Measurements from ENCODE around the gene MYD88.
"Not testable (repeated sequence)": the region's sequence is repeated elsewhere in the genome, so short reads cannot be mapped to it uniquely, and the experiment has no call there.

Gene MYD88

DNA sequence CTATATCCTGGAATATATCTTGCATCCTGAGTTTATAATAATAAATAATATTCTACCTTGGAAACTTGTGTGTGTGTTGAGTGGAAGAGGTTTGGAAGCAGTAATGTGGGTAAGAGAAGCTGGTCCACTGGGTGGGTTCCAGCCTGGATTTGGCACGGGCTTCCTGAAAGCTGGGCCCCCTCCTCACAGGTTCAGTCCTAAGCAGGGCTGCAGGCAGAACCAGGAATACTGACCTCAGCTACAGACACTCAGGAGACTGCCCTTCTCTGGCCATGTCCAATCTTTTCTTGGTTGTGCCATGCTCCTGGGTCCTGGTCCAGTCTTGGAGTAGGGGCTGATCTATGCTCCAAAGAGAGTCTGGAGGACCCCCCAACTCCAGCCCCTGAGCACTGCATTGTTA is 4.5 kb downstream of the MYD88 start:
- DNase-seq (ENCODE audit: low read depth), result no peak

DNA sequence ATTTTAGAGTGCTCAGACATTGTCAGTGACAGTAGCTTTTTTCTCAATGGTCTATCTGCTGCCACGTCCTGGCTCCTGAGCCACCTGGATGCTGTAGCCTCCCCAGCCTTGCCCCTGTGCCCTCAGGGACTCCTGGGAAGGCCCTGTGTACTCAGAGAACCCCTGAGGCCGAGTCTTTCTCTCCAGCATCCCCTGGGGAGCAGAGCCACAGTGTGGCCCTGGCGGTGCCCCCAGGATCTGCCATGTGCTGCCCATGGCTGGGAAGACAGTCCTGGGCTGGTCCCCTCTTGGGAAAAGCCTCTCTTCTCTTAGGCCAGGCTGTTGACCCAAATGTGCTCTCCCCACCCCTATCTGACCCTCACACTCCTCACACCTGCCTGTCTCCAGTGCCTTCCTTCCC is 5.0 kb downstream of the MYD88 start:
- DNase-seq (ENCODE audit: low read depth), result no peak

DNA sequence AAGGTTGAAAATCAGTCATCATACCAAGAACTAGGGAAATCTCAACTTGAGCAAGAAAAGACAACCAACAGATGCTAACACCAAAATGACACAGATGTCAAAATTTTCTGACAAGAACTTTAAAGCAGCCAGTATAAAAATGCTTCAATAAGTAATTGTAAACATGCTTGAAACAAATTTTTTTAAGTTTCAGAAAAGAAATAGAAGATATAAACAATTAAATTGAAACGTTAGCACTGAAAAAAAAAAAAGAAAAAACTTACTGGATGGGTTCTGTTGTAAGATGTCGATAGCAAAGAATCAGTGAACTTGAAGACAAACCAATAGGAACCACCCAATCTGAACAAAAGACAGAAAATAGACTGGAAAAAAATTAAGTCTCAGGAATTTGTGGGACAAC is 8.0 kb downstream of the MYD88 start:
- DNase-seq (ENCODE audit: low read depth), result no peak

DNA sequence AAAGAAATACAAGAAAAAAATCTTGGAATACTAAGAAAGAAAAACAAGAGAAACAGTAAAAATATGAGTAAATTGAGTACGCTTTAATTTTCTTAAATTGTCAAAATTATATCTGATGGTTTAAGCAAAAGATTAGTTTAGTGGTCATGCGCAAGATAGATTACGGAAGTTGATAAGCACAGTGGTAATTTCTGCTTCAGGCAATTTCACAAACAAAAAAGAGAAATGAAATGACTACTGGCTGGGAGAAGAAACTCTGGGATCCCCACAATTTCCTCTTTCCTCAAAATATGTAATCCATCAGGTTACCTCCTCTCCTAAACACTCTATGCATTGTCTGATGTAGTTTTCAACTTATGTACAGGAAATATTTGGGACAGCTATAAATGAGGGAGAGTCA is 9.0 kb downstream of the MYD88 start:
- no peak for DNase-seq (ENCODE audit: low read depth)

DNA sequence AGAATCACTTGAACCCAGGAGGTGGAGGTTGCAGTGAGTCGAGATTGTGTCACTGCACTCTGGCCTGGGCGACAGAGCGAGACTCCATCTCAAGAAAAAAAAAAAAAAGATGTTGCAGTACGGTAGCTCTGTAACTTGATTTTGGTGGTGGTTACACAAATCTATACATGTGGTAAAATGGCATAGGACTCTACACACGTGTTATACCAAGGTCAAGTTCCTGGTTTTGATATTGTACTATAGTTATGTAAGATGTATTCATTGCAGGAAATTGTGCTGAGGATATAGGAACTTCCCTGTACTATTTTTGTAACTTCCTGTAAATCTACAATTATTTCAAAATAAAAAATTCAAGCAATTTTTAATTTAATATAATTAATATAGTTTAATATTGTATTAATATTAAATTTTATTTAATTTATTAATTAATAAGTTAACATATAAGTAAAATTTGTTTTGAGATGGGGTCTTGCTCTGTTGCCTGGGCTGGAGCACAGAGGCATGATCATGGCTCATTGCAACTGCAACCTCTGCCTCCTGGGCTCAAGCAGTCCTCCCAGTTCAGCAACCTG is 9.9 kb downstream of the MYD88 start:
- DNase-seq (ENCODE audit: low read depth), result no peak

DNA sequence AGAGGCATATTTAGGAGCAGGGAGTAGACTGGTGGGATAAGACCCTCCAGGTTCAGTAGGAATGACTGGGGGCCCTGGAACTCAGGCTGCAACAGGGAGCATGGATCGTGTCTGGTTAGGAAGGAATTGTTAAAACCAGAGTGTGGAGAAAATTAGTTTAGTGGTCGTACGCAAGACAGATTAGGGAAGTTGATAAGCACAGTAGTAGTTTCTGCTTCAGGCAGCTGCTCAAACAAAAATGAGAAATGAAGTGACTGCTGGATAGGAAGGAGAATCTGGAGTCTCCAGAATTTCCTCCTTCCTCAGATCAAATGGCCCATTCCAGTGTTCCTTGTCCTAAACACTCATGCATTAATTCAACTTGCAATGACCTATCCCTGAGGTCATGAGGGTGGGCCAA is 11.2 kb downstream of the MYD88 start:
- no peak for DNase-seq (ENCODE audit: low read depth)

DNA sequence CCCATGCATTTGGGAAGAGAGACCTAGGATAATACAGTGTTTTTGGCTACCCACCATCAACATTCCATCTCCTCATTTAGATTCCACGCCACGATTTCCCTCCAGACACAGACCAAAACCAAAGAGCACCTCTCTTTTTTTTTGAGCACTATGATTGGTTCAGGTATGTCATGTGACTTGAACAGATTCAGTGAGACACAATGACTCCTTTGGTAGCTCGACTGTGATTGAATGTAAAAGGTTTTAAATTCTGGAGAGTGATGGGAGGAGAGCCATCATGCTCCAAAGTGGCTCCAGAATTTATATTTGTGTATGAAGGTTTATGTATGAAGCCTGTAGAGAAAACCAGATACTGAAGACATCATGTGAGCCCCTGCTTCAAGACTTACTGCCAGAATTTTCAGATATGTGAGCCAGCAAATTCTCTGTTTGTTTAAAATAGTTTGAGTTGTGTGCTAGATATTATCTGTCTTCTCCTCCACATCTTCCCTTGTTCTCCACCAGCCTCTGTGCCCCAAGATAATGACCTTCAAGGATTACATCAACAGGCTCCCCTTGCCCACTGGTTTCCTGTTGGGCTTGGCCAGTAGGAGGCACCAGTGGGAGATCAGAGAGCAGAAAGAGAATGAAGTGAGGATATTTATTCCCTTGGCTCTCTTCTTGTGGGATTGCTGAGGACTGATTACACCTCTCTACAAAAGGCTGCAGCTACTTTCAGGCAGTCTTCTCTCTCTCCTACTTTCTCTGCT is 12.5 kb downstream of the MYD88 start:
- no peak for DNase-seq (ENCODE audit: low read depth)

DNA sequence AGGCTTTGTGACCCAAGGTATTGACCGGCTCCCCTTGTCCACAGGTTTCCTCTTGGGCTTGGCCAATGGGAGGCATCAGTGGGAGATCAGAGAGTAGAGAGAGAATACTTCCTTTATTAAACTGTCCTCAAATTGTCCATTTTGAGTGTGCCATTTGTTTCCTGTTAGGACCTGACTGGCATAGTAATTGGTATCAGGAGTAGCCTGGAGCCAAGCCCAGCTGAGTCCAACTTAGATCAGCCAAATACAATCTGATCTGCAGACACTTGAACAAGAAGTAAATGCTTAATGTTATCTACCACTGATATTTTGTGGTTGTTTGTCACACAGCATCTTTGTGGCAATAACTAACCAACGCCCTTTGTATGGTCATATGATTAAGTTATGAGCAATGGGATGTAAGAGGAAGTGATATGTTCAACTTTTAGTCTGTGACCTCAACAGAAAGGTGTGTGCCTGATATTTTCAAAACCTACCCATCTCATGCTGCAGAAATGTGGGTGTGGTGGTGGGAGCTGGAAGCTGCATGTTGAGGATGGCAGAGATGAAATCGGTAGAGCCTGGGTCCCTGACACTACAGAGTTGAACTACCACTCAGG is 13.3 kb downstream of the MYD88 start:
- no peak for DNase-seq (ENCODE audit: low read depth)

DNA sequence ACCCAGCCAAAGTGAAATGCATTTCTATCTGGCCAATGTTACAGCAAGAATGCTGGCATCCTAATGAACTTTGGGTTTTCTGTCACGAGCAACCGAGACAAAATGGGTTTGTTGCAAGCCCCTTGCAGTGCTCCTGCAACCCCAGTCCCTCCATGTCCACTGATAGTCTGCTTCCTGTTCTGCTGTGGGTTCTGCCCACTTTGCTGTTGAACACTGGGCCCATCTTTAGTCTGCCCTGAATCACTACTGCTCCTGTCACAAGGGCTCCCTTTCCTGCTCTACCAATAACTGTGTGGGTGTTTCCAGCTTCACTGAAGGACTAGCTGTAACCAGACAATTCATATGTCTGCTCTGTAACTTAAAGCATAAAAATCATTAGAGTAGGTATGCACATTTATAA is 14.1 kb downstream of the MYD88 start:
- DNase-seq (ENCODE audit: low read depth), result no peak

DNA sequence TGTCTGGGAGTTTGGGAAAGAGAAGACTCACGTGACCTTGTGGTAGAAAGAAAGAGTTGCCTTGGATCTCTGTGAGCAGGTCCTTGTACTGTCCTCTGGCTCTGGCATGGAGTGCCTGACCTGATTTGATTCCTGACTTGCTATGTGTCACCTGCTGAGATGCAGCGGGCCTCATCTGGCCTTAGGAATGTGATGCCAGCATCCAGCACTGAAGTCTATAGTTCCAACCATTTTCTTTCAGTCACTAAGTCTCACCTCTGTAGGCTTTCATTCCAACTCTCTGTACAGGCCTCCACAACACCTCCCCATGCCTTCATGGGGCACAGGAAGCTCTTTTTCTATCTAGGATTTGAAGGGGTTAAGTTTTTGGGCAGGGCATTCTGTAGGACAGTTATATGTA is 14.8 kb downstream of the MYD88 start:
- no peak for DNase-seq (ENCODE audit: low read depth)

DNA sequence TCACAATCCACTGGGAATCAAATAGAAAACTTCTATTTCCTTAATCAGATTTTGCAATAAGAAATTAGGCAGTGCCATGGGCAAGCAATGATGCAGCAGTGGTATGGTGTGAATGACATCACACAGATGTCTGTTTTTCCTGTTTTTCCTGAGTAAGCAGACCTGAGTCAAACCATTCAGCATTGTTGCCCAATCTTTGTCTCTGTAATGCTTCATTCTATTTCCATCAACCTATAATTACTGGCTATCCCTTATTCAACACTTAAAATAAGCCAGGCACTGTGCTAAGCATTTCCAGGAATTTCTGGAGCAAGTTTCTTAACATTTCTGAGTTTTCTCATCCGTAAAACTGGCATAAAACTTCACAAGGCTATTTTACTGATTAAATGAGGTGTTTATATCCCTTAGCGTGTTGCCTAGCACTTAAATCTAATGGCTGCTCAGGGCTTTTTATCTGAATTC is 15.6 kb downstream of the MYD88 start:
- DNase-seq (ENCODE audit: low read depth), result no peak

DNA sequence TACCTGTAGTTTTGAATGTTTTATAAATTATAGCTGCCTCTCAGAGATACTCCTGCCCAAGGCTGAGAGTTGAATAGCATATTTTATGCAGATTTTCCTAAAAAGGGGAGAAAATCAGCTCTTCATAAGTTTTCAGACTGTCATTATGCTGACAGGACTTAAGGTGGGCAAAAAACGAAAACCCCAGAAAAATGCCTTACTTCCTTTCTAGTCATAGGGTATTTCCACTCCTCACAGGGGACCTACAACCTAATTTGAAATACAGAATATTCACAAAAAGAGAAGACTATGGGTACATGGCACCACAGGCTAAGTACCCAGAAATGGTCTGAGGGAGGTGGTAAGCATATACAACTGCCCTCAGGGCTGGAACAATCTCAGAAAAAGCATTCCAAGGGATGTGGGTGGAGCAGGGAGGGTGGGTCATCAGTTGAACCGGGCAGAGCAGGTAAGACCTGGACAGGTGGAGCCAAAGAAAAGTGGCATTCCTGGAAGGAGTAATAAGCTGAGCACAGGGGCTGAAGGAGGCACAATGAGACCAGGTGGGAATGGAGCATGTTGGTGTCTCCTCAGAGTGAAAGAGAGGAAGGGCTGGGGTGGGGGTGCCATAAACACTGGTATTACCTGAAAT is 16.3 kb downstream of the MYD88 start:
- no peak for DNase-seq (ENCODE audit: low read depth)

DNA sequence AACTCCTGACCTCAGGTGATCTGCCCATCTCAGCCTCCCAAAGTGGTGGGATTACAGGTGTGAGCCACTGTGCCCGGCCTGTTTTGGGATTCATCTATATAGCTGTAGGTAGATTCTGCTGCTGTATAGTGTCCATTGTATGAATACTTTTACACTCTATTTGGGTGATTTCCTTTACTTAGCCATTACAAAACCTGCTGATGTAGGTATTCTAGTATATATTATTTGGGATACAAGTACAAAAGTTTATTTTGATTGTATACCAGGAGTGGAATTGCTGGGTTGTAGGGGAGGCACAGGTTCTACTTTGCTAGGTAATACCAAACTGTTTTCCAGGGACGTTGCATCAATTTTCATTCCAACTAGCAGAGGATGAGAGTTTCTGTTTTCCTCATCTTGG is 17.4 kb downstream of the MYD88 start:
- DNase-seq (ENCODE audit: low read depth), result no peak

DNA sequence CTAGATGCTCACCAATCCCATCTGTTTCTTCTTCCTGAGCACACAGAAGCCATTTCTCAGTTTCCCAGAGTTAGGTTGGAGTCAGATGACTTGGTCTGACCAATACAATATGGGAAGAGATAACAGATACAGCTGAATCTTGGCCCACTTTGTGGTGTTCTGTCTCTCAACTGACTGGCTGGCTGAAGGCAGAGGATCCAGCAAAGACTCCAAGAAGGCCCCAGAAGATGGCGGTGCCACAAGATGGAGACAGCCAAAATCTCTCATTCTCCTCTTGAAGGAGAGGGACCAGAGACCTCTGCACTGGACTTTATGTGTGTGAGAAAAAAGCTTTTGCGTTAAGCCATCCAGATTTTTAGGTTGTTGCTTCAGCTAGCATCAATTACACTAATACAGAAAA is 18.7 kb downstream of the MYD88 start:
- DNase-seq (ENCODE audit: low read depth), result no peak

DNA sequence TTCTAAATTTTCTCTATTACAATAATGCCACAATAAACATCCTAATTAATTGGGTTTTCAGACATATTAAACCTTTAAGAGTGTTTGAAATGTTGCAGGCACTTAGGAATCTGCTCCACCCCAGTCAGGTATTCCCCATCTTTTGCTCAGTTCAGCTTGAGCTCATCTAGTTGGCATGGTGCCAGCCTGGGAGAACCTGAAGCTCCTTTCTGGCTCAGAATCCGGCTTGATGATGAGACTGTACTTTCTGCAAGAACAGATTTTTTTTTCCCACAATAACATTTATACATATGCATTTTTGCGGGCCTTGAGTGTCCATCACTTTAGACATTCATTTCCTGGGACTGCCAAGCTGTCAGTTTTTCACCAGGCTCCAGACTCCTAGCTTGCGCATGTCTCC is 19.1 kb downstream of the MYD88 start:
- DNase-seq (ENCODE audit: low read depth), result no peak

DNA sequence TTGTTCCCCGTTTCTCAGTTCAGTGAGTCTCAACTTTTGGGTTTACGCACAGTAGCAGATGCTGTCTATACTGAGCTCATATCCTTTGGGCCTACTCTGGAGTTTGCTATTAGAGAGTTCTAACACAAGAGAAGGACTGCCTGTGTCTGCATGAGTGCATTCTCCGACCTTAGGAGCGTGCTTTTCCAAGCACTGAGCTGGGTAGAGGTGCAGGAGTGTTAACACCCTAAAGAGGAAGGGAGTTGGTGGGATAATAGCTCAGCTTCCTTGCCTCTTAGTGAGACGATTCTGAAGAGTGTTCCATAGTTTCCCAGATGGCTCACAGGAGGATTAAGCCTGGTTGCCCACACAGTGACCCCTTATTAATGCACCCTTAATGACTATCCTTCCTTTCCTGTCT is 20.0 kb downstream of the MYD88 start:
- DNase-seq (ENCODE audit: low read depth), result no peak

DNA sequence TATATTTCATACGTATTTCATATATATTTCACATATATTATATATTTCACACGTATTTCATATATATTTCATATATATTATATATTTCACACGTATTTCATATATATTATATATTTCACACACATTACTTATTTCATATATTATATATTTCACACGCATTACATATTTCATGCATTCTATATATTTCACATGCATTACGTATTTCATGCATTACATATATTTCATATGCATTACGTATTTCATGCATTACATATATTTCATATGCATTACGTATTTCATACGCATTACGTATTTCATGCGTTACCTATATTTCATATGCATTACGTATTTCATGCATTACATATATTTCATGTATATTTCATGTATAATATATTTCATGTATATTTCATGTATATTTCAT is 22.2 kb downstream of the MYD88 start:
- DNase-seq (ENCODE audit: low read depth), result not testable (repeated sequence)

DNA sequence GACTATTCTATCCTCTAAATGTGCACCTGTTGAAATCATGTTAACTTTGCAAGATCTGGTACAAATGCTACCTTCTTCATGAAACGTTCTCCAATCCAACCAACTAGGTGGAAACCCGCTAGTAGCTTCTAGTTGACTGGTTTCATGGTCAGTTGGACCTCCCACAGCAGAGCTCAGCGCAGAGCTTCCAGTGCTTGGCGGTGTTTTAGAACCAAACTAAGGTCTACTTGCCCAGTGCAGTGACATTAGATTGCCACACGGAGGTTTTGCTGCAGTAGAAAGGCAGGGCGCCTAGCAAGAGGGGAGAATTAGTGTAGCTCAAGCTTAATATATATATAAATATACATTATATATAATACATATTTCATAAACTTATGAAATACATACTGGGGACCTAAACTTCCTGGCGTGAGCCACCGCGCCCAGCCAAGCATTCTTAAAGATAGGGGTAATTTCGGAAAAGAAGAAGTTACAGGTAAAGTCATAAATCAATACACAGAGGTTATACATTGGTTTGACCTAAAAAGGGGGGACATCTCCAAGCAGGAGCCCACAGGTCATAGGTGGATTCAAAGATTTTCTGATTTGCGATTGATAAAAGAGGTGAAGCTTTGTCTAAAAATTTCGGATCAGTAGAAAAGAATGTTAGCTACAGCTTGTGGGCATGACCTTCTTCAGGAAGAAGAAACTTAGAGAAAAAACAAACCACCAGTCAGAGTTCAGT is 24.8 kb downstream of the MYD88 start:
- DNase-seq (ENCODE audit: low read depth), result no peak

DNA sequence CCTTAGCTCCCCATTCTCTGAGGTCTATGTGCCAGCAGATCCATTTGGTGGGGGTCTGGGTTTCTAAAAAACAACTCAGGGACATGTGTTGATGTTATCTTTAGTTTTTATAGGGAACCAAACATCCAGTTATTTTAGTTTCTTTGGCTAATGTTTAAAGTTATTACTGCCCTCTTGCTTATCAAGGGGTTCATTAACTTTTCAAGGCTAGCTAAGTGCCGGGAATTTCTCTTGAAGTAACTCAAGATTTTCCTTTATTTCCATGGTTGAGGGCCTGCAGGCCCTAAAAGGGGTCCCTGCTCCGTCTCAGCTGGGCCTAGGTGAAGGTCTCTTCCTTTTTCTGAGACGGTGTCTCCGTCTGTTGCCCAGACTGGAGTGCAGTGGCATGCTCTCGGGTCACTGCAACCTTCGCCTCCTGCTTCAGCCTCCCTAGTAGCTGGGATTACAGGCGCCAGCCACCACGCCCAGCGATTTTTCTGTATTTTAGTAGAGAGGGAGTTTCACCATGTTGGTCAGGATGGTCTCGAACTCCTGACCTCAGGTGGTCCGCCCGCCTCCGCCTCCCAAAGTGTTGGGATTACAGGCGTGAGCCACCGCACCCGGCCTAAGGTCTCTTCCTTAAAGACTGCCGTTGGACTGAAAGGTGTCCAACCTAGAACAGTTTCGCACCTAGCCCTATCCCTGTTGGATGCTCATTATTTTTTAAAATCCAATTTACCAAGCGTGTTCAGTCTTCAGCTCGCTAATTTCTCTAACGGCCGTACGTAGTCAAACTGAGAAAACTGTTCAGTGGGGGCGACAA is 25.6 kb downstream of the MYD88 start:
- DNase-seq (ENCODE audit: low read depth), result no peak

DNA sequence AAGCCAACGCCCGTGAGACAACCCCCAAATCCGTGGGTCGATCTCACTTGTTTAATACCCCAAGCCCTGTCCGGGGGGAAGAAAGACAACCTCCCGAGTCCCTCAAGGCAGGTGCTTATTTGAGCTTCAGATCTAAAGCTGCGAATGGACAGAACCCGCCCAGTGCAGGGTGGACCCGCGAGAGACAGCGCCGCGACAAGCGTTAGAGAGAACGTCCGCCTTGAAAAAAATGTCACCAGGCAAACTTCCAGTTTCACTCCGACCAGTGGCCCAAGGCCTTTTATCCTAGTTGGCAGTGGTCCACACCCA is 26.1 kb downstream of the MYD88 start:
- no peak for DNase-seq (ENCODE audit: low read depth)

DNA sequence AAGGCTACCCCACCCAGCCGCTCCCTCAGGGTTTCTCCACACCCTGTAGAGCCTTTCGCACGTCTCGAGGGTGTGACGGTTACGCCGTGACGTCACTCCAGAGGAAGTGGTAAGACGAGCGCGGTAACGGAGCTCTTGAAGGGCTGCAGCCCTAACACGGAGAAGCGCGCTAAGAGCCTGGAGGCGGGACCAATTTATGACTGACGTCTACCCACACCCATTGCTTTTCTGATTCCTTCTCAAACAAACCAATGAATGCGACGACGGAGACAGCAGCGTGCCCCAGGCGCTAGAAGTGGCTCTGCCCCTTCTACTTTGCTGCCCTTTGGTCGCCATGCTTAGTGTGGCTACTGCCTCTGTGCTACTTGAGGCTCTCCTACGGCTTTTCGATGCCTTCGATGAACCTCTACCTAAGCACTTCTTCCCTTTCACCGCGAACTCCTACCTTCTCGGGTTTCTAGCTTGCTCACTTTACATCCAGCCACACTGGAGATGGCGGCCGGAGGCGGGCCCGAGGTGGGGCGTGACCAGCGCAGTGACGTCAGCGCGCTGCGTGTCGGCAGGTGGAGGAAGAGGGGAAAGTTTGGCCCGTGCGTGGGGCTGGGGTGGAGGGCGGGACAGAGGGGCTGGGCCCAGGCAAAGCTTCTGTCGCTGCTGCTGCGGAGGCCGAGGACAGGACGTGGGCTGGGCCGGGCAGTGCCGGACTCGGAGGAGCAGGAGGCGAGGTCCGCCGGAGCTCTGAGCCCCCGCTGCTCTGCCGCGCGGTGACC is 26.7 kb downstream of the MYD88 start, which contains the start of gene OXSR1:
TSS of gene OXSR1 (plus strand) at position 586 of the 770 bp plus-strand sequence. CDS start 340 bp downstream, outside the sequence.
- DNase-seq (ENCODE audit: low read depth), result peak; percentile 93
